HepG2 (cell line): ENCODE results near the gene STX5. TPM values are rescaled to one million over a fixed set of nuclear protein-coding genes. Genes with fewer than 3 reads are reported as not detected.

ENCODE experiments used
- AKAP8 ChIP-seq: sonication (generic); formaldehyde crosslinking; IDR thresholded peaks from 2 replicates; pipeline ENCODE4 v1.5.1; 2020; ENCODE audit warnings: mild to moderate bottlenecking, missing genetic modification reagents
- DNMT1 ChIP-seq: sonication (generic); formaldehyde crosslinking; IDR thresholded peaks from 2 replicates; pipeline ENCODE4 v1.5.1; 2020; ENCODE audit warnings: mild to moderate bottlenecking, missing genetic modification reagents
- HMG20B ChIP-seq: conservative IDR thresholded peaks from 2 replicates; pipeline ENCODE4 v1.6.1; 2016; ENCODE audit warnings: missing genetic modification reagents, missing compliant biosample characterization
- NFRKB ChIP-seq: fragments of 450-650 bp; IDR thresholded peaks from 2 replicates; pipeline ENCODE4 v1.6.1; 2017
- REPIN1 ChIP-seq: sonication (generic); formaldehyde crosslinking; IDR thresholded peaks from 2 replicates; pipeline ENCODE4 v1.8.0; 2022; ENCODE audit warnings: missing genetic modification reagents, low read depth, mild to moderate bottlenecking, borderline replicate concordance
- RXRA ChIP-seq: sonication (generic); formaldehyde crosslinking; IDR thresholded peaks from 2 replicates; pipeline ENCODE4 v1.5.1; 2020; ENCODE audit warnings: missing genetic modification reagents
- SALL2 ChIP-seq: sonication (generic); formaldehyde crosslinking; IDR thresholded peaks from 2 replicates; pipeline ENCODE4 v1.8.1; 2023; ENCODE audit warnings: mild to moderate bottlenecking, missing genetic modification reagents, inconsistent platforms
- TARDBP ChIP-seq: sonication (generic); formaldehyde crosslinking; IDR thresholded peaks from 2 replicates; pipeline ENCODE4 v1.8.0; 2022; ENCODE audit warnings: mild to moderate bottlenecking, missing genetic modification reagents
- ZBTB21 ChIP-seq: sonication (generic); formaldehyde crosslinking; IDR thresholded peaks from 2 replicates; pipeline ENCODE4 v1.4.0; 2020; ENCODE audit warnings: missing genetic modification reagents
- ZNF343 ChIP-seq: sonication (generic); formaldehyde crosslinking; IDR thresholded peaks from 2 replicates; pipeline ENCODE4 v1.4.0; 2020; ENCODE audit warnings: mild to moderate bottlenecking, missing genetic modification reagents
- ZNF564 ChIP-seq: sonication (generic); formaldehyde crosslinking; IDR thresholded peaks from 2 replicates; pipeline ENCODE4 v1.8.1; 2023; ENCODE audit warnings: mild to moderate bottlenecking, missing genetic modification reagents
- polyA plus RNA-seq, 8 experiments: library from polyadenylated mRNA; depleted of rRNA in 3 of 8; stranded (reverse) in 7 of 8; unstranded in 1 of 8; fragments of >200 nt; fragmentation: Illumina TruSeq in 4 of 8; extraction: Trizol in 4 of 8; gene quantifications; 2 replicates each; pipeline versions ENCODE4 v1.2.1 to v1.2.3, GENCODE V29; 2011 to 2016; ENCODE audit warnings: low read depth in 4 of 8, missing spikeins in 1 of 8, mixed read lengths in 1 of 8; ENCODE audit not compliant: insufficient read depth in 1 of 8
- total RNA-seq, 5 experiments: library from RNA; depleted of rRNA; stranded (reverse); fragments of >200 nt; fragmentation: Illumina TruSeq; extraction: Trizol; gene quantifications; 2 replicates each; pipeline ENCODE4 v1.2.3, GENCODE V29; 2016; ENCODE audit warnings: low read depth in 1 of 5
- TF ChIP-seq, protein P1 (sequence below): sonication (generic); formaldehyde crosslinking; IDR thresholded peaks from 2 replicates; pipeline ENCODE4 v1.8.1; 2023; ENCODE audit warnings: missing genetic modification reagents, mild to moderate bottlenecking, borderline replicate concordance
- TF ChIP-seq, protein P2 (sequence below): IDR thresholded peaks from 2 replicates; pipeline ENCODE4 v1.6.1; 2016; ENCODE audit warnings: control low read depth
- TF ChIP-seq, protein P3 (sequence below): sonication (generic); formaldehyde crosslinking; IDR thresholded peaks from 2 replicates; pipeline ENCODE4 v1.8.0; 2022; ENCODE audit warnings: missing genetic modification reagents, mild to moderate bottlenecking, moderate library complexity, borderline replicate concordance
- TF ChIP-seq, protein P4 (sequence below): sonication (generic); formaldehyde crosslinking; IDR thresholded peaks from 2 replicates; pipeline ENCODE4 v1.4.0; 2020; ENCODE audit warnings: missing genetic modification reagents
- TF ChIP-seq, protein P5 (sequence below): sonication (generic); formaldehyde crosslinking; IDR thresholded peaks from 2 replicates; pipeline ENCODE4 v1.4.0; 2020; ENCODE audit warnings: missing genetic modification reagents, borderline replicate concordance

Gene STX5
- total and polyA plus RNA-seq, 2 of the 13 experiments (the other 11 are each of a cell fraction or from before 2014, with no cell fraction given): 26.9 to 30.0 TPM

DNA sequence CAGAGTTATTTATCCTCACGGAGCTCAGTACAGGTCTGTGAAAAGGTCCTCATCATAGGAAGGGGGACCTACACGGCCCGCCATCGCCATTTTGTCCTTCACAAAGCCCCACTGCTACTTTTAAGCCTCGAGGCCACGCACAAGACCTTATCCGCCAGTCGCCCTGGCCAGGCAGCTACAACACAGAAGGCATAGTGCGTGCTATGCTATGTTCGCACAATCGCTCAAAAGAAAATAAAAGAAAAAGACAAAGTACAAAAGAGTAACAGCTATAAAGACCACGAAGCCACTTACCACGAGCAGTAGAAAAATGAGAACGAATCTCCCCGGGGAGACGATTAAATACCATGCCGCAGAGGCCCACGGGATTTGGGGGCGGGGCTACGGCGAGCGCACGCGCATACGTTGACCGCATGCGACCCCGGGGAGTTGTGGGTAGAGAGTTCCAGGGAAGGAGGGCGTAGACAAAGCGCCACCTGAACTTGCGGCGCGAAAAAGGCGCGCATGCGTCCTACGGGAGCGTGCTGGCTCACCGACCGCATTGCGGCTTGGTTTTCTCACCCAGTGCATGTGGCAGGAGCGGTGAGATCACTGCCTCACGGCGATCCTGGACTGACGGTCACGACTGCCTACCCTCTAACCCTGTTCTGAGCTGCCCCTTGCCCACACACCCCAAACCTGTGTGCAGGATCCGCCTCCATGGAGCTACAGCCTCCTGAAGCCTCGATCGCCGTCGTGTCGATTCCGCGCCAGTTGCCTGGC, 23.9 kb upstream of the STX5 start (continued):
- TF ChIP-seq, protein P1, sequence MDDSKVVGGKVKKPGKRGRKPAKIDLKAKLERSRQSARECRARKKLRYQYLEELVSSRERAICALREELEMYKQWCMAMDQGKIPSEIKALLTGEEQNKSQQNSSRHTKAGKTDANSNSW (CRISPR knock-in tag): 0 out of 2 replicates have a peak, but pooled peaks have one; percentile 53
- peak; percentile 81; the same call in 1 of the 2 replicates for TF ChIP-seq ZNF343 (CRISPR knock-in tag)
- TF ChIP-seq, protein P2, sequence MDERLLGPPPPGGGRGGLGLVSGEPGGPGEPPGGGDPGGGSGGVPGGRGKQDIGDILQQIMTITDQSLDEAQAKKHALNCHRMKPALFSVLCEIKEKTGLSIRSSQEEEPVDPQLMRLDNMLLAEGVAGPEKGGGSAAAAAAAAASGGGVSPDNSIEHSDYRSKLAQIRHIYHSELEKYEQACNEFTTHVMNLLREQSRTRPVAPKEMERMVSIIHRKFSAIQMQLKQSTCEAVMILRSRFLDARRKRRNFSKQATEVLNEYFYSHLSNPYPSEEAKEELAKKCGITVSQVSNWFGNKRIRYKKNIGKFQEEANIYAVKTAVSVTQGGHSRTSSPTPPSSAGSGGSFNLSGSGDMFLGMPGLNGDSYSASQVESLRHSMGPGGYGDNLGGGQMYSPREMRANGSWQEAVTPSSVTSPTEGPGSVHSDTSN (CRISPR knock-in tag): no peak
- TF ChIP-seq DNMT1 (CRISPR knock-in tag): 0 out of 2 replicates have a peak, but pooled peaks have one; percentile 5
- peak; percentile 87 for TF ChIP-seq TARDBP (CRISPR knock-in tag)
- TF ChIP-seq, protein P3, sequence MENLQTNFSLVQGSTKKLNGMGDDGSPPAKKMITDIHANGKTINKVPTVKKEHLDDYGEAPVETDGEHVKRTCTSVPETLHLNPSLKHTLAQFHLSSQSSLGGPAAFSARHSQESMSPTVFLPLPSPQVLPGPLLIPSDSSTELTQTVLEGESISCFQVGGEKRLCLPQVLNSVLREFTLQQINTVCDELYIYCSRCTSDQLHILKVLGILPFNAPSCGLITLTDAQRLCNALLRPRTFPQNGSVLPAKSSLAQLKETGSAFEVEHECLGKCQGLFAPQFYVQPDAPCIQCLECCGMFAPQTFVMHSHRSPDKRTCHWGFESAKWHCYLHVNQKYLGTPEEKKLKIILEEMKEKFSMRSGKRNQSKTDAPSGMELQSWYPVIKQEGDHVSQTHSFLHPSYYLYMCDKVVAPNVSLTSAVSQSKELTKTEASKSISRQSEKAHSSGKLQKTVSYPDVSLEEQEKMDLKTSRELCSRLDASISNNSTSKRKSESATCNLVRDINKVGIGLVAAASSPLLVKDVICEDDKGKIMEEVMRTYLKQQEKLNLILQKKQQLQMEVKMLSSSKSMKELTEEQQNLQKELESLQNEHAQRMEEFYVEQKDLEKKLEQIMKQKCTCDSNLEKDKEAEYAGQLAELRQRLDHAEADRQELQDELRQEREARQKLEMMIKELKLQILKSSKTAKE (CRISPR knock-in tag): 0 out of 2 replicates have a peak, but pooled peaks have one; percentile 14
- TF ChIP-seq, protein P4, sequence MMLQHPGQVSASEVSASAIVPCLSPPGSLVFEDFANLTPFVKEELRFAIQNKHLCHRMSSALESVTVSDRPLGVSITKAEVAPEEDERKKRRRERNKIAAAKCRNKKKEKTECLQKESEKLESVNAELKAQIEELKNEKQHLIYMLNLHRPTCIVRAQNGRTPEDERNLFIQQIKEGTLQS: peak; percentile 67
- TF ChIP-seq NFRKB: no peak; the same call in 1 of the 2 replicates
- peak; percentile 99 for TF ChIP-seq SALL2 (CRISPR knock-in tag)
- TF ChIP-seq ZBTB21 (CRISPR knock-in tag): no peak; the same call in 1 of the 2 replicates
- TF ChIP-seq RXRA (CRISPR knock-in tag): peak; percentile 81; the same call in 1 of the 2 replicates
- TF ChIP-seq, protein P5, sequence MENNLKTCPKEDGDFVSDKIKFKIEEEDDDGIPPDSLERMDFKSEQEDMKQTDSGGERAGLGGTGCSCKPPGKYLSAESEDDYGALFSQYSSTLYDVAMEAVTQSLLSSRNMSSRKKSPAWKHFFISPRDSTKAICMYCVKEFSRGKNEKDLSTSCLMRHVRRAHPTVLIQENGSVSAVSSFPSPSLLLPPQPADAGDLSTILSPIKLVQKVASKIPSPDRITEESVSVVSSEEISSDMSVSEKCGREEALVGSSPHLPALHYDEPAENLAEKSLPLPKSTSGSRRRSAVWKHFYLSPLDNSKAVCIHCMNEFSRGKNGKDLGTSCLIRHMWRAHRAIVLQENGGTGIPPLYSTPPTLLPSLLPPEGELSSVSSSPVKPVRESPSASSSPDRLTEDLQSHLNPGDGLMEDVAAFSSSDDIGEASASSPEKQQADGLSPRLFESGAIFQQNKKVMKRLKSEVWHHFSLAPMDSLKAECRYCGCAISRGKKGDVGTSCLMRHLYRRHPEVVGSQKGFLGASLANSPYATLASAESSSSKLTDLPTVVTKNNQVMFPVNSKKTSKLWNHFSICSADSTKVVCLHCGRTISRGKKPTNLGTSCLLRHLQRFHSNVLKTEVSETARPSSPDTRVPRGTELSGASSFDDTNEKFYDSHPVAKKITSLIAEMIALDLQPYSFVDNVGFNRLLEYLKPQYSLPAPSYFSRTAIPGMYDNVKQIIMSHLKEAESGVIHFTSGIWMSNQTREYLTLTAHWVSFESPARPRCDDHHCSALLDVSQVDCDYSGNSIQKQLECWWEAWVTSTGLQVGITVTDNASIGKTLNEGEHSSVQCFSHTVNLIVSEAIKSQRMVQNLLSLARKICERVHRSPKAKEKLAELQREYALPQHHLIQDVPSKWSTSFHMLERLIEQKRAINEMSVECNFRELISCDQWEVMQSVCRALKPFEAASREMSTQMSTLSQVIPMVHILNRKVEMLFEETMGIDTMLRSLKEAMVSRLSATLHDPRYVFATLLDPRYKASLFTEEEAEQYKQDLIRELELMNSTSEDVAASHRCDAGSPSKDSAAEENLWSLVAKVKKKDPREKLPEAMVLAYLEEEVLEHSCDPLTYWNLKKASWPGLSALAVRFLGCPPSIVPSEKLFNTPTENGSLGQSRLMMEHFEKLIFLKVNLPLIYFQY (CRISPR knock-in tag): peak; percentile 45; the same call in 1 of the 2 replicates
- TF ChIP-seq ZNF564: peak; percentile 59; the same call in 1 of the 2 replicates
- TF ChIP-seq HMG20B: no peak
- no peak for TF ChIP-seq AKAP8 (CRISPR knock-in tag)
- peak; percentile 93 for TF ChIP-seq REPIN1 (CRISPR knock-in tag)
